ENCODE data around the gene HYAL4.

The HYAL4 gene

DNA sequence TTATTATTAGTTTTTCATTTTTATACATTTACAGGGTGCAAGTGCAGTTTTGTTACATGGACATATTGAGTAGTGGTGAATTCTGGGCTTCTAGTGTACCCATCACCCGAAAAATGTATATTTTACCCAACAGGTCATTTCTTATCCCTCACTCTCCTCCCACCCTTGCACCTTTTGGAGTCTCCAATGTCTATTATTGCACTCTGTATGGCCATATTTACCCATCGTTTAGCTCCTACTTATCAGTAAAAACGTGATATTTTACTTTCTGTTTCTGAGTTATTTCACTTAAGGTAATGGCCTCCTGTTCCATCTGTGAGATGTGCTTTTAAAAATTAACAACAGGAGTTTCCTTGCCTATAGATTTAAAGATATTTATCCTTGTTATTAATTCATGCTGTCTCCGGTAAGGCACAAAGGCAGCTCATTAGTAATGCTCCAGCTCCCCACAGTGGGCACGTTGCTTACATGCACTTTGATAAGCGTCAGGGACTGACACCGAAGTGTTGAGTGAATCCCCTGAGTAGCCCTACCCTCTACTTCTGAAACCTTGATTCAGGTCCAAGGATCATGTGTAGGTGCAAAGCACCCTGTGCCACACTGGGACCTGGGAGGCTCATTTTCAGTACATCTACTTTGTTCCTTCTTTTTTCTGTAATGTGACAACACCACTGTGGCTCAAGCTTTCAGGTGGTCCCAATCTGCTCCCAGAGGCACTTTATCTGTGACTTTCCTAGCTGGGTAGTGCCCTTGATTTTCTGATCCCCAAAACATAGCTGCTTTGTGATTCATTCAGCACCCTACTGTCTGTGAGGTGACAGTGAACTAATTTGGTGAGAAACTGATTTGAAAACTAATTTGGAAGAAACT is 27.3 kb downstream of the HYAL4 start:
- Histone ChIP-seq H3K4me1 (ENCODE audit: control insufficient read depth in 2 of 2, insufficient read depth in 1 of 2, low read depth in 1 of 2, low read length in 2 of 2) (no peaks in the 10 kb centered on the region), H3K14ac (ENCODE audit: low read length) (no peak overlapping the region), H2AFZ (ENCODE audit: low read length) (no peak overlapping the region), H2AK5ac (ENCODE audit: low read depth, low read length) (no peak overlapping the region), H3K27me3 (ENCODE audit: control insufficient read depth in 3 of 3, insufficient read depth in 3 of 3, low read depth in 1 of 3, low read length in 3 of 3) (no peaks in the 10 kb centered on the region), H2BK15ac (ENCODE audit: low read length) (no peak overlapping the region), H3K4me2 (ENCODE audit: insufficient read depth, low read length, poor library complexity, severe bottlenecking) (no peak overlapping the region), H2BK120ac (ENCODE audit: low read depth, low read length) (no peak overlapping the region), H3K23ac (ENCODE audit: low read depth, low read length, poor library complexity) (no peak overlapping the region), H3K18ac (ENCODE audit: low read length) (no peak overlapping the region), H2BK5ac (ENCODE audit: low read length) (no peak overlapping the region), H4K91ac (ENCODE audit: low read depth, low read length, poor library complexity) (no peak overlapping the region), H4K8ac (ENCODE audit: low read depth, low read length) (no peak overlapping the region), H3K4me3 (ENCODE audit: low read length in 2 of 2) (no peak overlapping the region), H3K9me3 (replicated peaks in 1 of 2; ENCODE audit: control insufficient read depth in 2 of 2, insufficient read depth in 1 of 2, low read depth in 1 of 2, low read length in 2 of 2) (no peaks in the 10 kb centered on the region), H3K79me1 (ENCODE audit: low read depth, low read length) (no peaks in the 10 kb centered on the region), H3K27ac (replicated peaks; ENCODE audit: low read length) (no peak overlapping the region), H2BK12ac (ENCODE audit: low read length) (no peak overlapping the region), H3K4ac (ENCODE audit: low read length) (no peak overlapping the region), H3K36me3 (replicated peaks in 1 of 2; ENCODE audit: control insufficient read depth in 2 of 2, insufficient read depth in 2 of 2, low read length in 2 of 2) (no peaks in the 10 kb centered on the region), H3K9ac (ENCODE audit: low read depth, low read length, poor library complexity) (no peak overlapping the region)
- WGBS, 2 donors (ENCODE audit: extremely low coverage in 2 of 2, insufficient read length in 2 of 2, insufficient replicate concordance in 1 of 2) = no CpG with 5 or more reads among the region's 7 CpGs
- peak; percentile 46 for DNase-seq (ENCODE audit: low spot score)

DNA sequence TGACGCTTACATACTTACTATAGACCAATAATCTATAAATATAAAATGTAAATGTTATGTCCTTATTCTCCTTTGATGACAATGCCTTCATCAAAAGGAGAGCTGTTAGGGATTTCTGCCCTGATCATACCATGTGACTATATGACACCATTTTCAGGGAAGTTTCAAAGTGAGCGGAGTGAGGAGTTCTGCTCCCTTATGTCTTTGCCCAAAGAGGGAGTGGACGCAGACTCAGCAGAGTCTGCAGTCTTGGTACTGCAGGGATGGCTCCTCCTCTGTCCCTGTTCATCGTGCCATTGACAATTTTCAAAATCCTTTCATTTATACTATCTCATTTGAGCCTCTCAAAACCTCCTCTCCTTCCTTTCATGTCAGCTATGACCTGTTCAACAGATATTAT is 27.9 kb downstream of the HYAL4 start:
- Histone ChIP-seq H3K14ac (ENCODE audit: low read length) (no peak overlapping the region), H3K4me2 (ENCODE audit: insufficient read depth, low read length, poor library complexity, severe bottlenecking) (no peak overlapping the region), H3K4ac (ENCODE audit: low read length) (no peak overlapping the region), H2AK5ac (ENCODE audit: low read depth, low read length) (no peak overlapping the region), H2AFZ (ENCODE audit: low read length) (no peak overlapping the region), H4K91ac (ENCODE audit: low read depth, low read length, poor library complexity) (no peak overlapping the region), H3K9me3 (replicated peaks in 1 of 2; ENCODE audit: control insufficient read depth in 2 of 2, insufficient read depth in 1 of 2, low read depth in 1 of 2, low read length in 2 of 2) (no peaks in the 10 kb centered on the region), H3K23ac (ENCODE audit: low read depth, low read length, poor library complexity) (no peak overlapping the region), H3K27ac (replicated peaks; ENCODE audit: low read length) (no peak overlapping the region), H3K18ac (ENCODE audit: low read length) (no peak overlapping the region), H2BK15ac (ENCODE audit: low read length) (no peak overlapping the region), H3K36me3 (replicated peaks in 1 of 2; ENCODE audit: control insufficient read depth in 2 of 2, insufficient read depth in 2 of 2, low read length in 2 of 2) (no peaks in the 10 kb centered on the region), H3K4me3 (ENCODE audit: low read length in 2 of 2) (no peak overlapping the region), H2BK120ac (ENCODE audit: low read depth, low read length) (no peak overlapping the region), H2BK12ac (ENCODE audit: low read length) (no peak overlapping the region), H3K9ac (ENCODE audit: low read depth, low read length, poor library complexity) (no peak overlapping the region), H2BK5ac (ENCODE audit: low read length) (no peak overlapping the region), H3K4me1 (ENCODE audit: control insufficient read depth in 2 of 2, insufficient read depth in 1 of 2, low read depth in 1 of 2, low read length in 2 of 2) (no peaks in the 10 kb centered on the region), H4K8ac (ENCODE audit: low read depth, low read length) (no peak overlapping the region), H3K27me3 (ENCODE audit: control insufficient read depth in 3 of 3, insufficient read depth in 3 of 3, low read depth in 1 of 3, low read length in 3 of 3) (peaks cover 0 to 3% (median 0%) of the 10 kb centered on the region in 3 experiments), H3K79me1 (ENCODE audit: low read depth, low read length) (no peaks in the 10 kb centered on the region)
- no CpG with 5 or more reads among the region's 4 CpGs for WGBS, 2 donors (ENCODE audit: extremely low coverage in 2 of 2, insufficient read length in 2 of 2, insufficient replicate concordance in 1 of 2)
- DNase-seq (ENCODE audit: low spot score) = no peak

DNA sequence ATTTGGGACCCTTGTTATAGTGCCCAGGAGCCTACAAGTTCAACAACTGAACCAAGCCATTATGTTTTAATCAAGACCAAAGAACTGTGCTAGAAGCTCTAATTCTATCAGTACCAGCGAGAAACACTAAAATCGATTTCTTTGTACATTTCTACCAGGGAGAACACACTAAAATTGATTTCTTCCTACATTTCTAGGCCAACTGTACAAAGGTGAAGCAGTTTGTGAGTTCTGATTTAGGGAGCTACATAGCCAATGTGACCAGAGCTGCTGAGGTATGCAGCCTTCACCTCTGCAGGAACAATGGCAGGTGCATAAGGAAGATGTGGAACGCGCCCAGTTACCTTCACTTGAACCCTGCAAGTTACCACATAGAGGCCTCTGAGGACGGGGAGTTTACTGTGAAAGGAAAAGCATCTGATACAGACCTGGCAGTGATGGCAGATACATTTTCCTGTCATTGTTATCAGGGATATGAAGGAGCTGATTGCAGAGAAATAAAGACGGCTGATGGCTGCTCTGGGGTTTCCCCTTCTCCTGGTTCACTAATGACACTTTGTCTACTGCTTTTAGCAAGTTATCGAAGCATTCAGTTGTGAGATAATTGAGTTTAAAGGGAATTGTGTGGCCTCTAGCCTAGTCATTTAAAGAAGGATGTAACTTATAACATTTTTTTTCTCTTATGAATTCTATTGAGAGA is 31.7 kb downstream of the HYAL4 start:
- H3K23ac ChIP-seq (ENCODE audit: low read depth, low read length, poor library complexity) = no peak overlapping the region
- no peak overlapping the region for H3K27ac ChIP-seq (replicated peaks; ENCODE audit: low read length)
- no peaks in the 10 kb centered on the region for H3K36me3 ChIP-seq (replicated peaks in 1 of 2; ENCODE audit: control insufficient read depth in 2 of 2, insufficient read depth in 2 of 2, low read length in 2 of 2)
- no peak overlapping the region for H2BK15ac ChIP-seq (ENCODE audit: low read length)
- H4K91ac ChIP-seq (ENCODE audit: low read depth, low read length, poor library complexity) = no peak overlapping the region
- no peak overlapping the region for H2BK12ac ChIP-seq (ENCODE audit: low read length)
- no peak overlapping the region for H4K8ac ChIP-seq (ENCODE audit: low read depth, low read length)
- no peak overlapping the region for H2BK120ac ChIP-seq (ENCODE audit: low read depth, low read length)
- H3K4me2 ChIP-seq (ENCODE audit: insufficient read depth, low read length, poor library complexity, severe bottlenecking) = no peak overlapping the region
- H3K4ac ChIP-seq (ENCODE audit: low read length) = no peak overlapping the region
- H3K27me3 ChIP-seq (ENCODE audit: control insufficient read depth in 3 of 3, insufficient read depth in 3 of 3, low read depth in 1 of 3, low read length in 3 of 3) = peaks cover 0 to 3% (median 0%) of the 10 kb centered on the region in 3 experiments
- no peak overlapping the region for H2AK5ac ChIP-seq (ENCODE audit: low read depth, low read length)
- no peak overlapping the region for H3K4me3 ChIP-seq (ENCODE audit: low read length in 2 of 2)
- no peaks in the 10 kb centered on the region for H3K79me1 ChIP-seq (ENCODE audit: low read depth, low read length)
- no peaks in the 10 kb centered on the region for H3K4me1 ChIP-seq (ENCODE audit: control insufficient read depth in 2 of 2, insufficient read depth in 1 of 2, low read depth in 1 of 2, low read length in 2 of 2)
- no CpG with 5 or more reads among the region's 7 CpGs for WGBS, 2 donors (ENCODE audit: extremely low coverage in 2 of 2, insufficient read length in 2 of 2, insufficient replicate concordance in 1 of 2)
- no peak overlapping the region for H2AFZ ChIP-seq (ENCODE audit: low read length)
- no peak overlapping the region for H3K14ac ChIP-seq (ENCODE audit: low read length)
- no peak overlapping the region for H3K9ac ChIP-seq (ENCODE audit: low read depth, low read length, poor library complexity)
- DNase-seq (ENCODE audit: low spot score) = no peak
- no peak overlapping the region for H2BK5ac ChIP-seq (ENCODE audit: low read length)
- H3K18ac ChIP-seq (ENCODE audit: low read length) = no peak overlapping the region
- no peaks in the 10 kb centered on the region for H3K9me3 ChIP-seq (replicated peaks in 1 of 2; ENCODE audit: control insufficient read depth in 2 of 2, insufficient read depth in 1 of 2, low read depth in 1 of 2, low read length in 2 of 2)

DNA sequence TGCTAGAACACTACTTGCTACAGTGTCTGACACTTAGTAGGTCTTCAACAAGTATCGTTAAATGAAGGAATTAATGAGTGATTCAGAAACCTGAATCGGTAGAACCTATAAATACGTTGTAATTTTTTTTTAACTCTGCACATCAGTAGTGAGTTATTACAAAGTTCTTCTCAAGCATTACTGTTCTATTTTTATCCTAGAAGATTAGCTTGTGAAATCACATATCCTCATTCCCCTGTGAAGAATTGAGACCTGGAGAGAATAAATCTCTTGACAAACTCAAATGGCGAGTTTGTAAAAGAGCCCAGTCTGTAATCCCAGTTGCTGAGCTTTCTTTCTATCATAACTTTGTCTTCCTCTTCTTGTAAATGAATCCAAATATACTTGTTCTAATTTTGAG is 34.7 kb downstream of the HYAL4 start:
- Histone ChIP-seq H3K36me3 (replicated peaks in 1 of 2; ENCODE audit: control insufficient read depth in 2 of 2, insufficient read depth in 2 of 2, low read length in 2 of 2) (no peaks in the 10 kb centered on the region), H2BK120ac (ENCODE audit: low read depth, low read length) (no peak overlapping the region)

More for the DNA sequence above, 34.7 kb downstream of the HYAL4 start:
- H3K9ac ChIP-seq (ENCODE audit: low read depth, low read length, poor library complexity) = no peak overlapping the region
- H2BK12ac ChIP-seq (ENCODE audit: low read length) = no peak overlapping the region
- H3K4me3 ChIP-seq (ENCODE audit: low read length in 2 of 2) = no peak overlapping the region
- H4K91ac ChIP-seq (ENCODE audit: low read depth, low read length, poor library complexity) = no peak overlapping the region
- H3K14ac ChIP-seq (ENCODE audit: low read length) = no peak overlapping the region
- H3K27ac ChIP-seq (replicated peaks; ENCODE audit: low read length) = no peak overlapping the region
- no peaks in the 10 kb centered on the region for H3K9me3 ChIP-seq (replicated peaks in 1 of 2; ENCODE audit: control insufficient read depth in 2 of 2, insufficient read depth in 1 of 2, low read depth in 1 of 2, low read length in 2 of 2)
- no peak overlapping the region for H3K23ac ChIP-seq (ENCODE audit: low read depth, low read length, poor library complexity)
- H4K8ac ChIP-seq (ENCODE audit: low read depth, low read length) = no peak overlapping the region
- H2BK15ac ChIP-seq (ENCODE audit: low read length) = no peak overlapping the region
- peaks cover 0 to 3% (median 0%) of the 10 kb centered on the region in 3 experiments for H3K27me3 ChIP-seq (ENCODE audit: control insufficient read depth in 3 of 3, insufficient read depth in 3 of 3, low read depth in 1 of 3, low read length in 3 of 3)
- H2BK5ac ChIP-seq (ENCODE audit: low read length) = no peak overlapping the region
- H3K4me1 ChIP-seq (ENCODE audit: control insufficient read depth in 2 of 2, insufficient read depth in 1 of 2, low read depth in 1 of 2, low read length in 2 of 2) = no peaks in the 10 kb centered on the region
- DNase-seq (ENCODE audit: low spot score) = no peak
- WGBS, 2 donors (ENCODE audit: extremely low coverage in 2 of 2, insufficient read length in 2 of 2, insufficient replicate concordance in 1 of 2) = no CpG with 5 or more reads among the region's 4 CpGs
- no peak overlapping the region for H2AFZ ChIP-seq (ENCODE audit: low read length)
- H3K18ac ChIP-seq (ENCODE audit: low read length) = no peak overlapping the region
- no peak overlapping the region for H3K4me2 ChIP-seq (ENCODE audit: insufficient read depth, low read length, poor library complexity, severe bottlenecking)
- no peaks in the 10 kb centered on the region for H3K79me1 ChIP-seq (ENCODE audit: low read depth, low read length)
- H2AK5ac ChIP-seq (ENCODE audit: low read depth, low read length) = no peak overlapping the region
- H3K4ac ChIP-seq (ENCODE audit: low read length) = no peak overlapping the region

Measured in neuronal stem cell (in vitro differentiated cells).